Epithelial cell of proximal tubule (primary cell): ENCODE measurements around the gene FASN. TPM values are rescaled to one million over a fixed set of nuclear protein-coding genes. Genes with fewer than 3 reads are reported as not detected.
A peak's percentile ranks its signal among the peaks of the same experiment; 100 is the strongest.

Experiments used
- DNase-seq: peaks from one replicate; pipeline ENCODE4 v3.0.0-alpha.2; 2011; ENCODE audit warnings: low read depth
- H3K4me3 ChIP-seq: 2 replicates; pipeline ENCODE4 v1.5.1; 2011; ENCODE audit warnings: low read depth, mild to moderate bottlenecking, low read length
- CTCF ChIP-seq: conservative IDR thresholded peaks from 2 replicates; pipeline ENCODE4 v1.5.1; 2012; ENCODE audit warnings: low read depth, mild to moderate bottlenecking, low read length
- total RNA-seq: library from RNA; depleted of rRNA; stranded (reverse); fragments of >200 nt; gene quantifications from 2 replicates; pipeline ENCODE4 v1.2.3, GENCODE V29; 2015

Gene FASN
- total RNA-seq, 1 donor from 2014 or later: 94.7 TPM

- no peak overlapping the region for H3K4me3 ChIP-seq
- no peak for DNase-seq
- TF ChIP-seq CTCF: no peak
Measured at GRCh38 chr17:82076785-82077591, 21.0 kb downstream of the FASN start.

- no peak overlapping the region for H3K4me3 ChIP-seq
- DNase-seq: no peak
- TF ChIP-seq CTCF: no peak
Measured at GRCh38 chr17:82076018-82076784, 21.8 kb downstream of the FASN start.

DNA sequence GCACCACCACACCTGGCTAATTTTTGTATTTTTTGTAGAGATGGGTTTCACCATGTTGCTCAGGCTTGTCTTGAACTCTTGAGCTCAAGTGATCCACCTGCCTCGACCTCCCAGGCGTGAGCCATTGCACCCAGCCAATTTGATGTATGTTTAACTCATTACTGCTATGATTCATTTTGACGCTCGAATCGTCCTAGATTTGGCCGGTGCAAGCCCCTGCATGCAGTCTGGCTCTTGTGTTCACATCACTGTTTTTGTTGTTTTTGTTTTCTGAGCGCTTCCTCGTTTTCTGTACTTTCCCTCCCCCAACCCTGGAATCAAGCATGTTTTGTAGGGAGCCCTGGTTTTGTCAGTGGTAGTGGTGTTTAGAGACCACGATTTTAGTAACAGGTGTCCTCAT lies 24.6 kb downstream of the FASN start:
- H3K4me3 ChIP-seq: no peak overlapping the region
- no peak for DNase-seq
- no peak for TF ChIP-seq CTCF

- H3K4me3 ChIP-seq: no peak overlapping the region
- no peak for DNase-seq
- no peak for TF ChIP-seq CTCF
Measured at GRCh38 chr17:82072827-82073226, 25.2 kb downstream of the FASN start.

DNA sequence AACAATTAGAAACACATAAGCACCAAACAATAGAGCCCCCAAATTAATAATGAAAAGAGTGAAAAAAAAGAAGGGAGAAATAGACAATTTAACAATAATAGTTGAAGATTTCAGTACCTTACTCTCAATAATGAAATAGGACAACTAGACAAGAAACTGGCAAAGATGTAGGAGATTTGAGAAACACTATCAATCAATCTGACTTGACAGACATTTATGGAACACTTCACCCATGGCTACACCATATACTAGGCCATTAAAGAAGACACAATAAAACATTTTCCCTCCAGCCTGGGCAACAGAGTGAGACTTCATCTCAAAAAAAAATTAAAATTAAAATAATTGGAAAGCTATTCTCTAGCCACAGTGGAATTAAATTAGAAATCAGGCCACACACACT lies 27.4 kb downstream of the FASN start:
- H3K4me3 ChIP-seq: no peak overlapping the region
- DNase-seq: no peak
- no peak for TF ChIP-seq CTCF

GRCh38 chr17:82065638-82066303 lies 32.3 kb downstream of the FASN start, which contains the start of gene DUS1L:
Gene DUS1L, minus strand, starts transcription at chr17:82065804. Its CDS starts 745 bp downstream, at chr17:82065059.
- DNase-seq: no peak
- peak within 1 kb of the TSS; percentile 91 for H3K4me3 ChIP-seq
- TF ChIP-seq CTCF: no peak
